B cell (primary cell): Measurements from ENCODE around the gene USH1C. TPM values are rescaled to one million over a fixed set of nuclear protein-coding genes. Genes with fewer than 3 reads are reported as not detected.

Source experiments
- ATAC-seq: fragments of 200-7000 bp; cut with Tn5 transposase; one replicate; pipeline ENCODE4 v1.10.0; 2021; ENCODE audit warnings: low read depth, mild to moderate bottlenecking, moderate number of reproducible peaks, moderate library complexity
- CTCF ChIA-PET: fragments of 350-600 bp; sonication (Branson Sonifier 250); formaldehyde crosslinking; loops from one replicate; lab custom pipeline; 2021; ENCODE audit warnings: antibody characterized with exemption, inconsistent platforms; lab: Charles Lee
- POLR2A ChIA-PET: fragments of 350-600 bp; sonication (Branson Sonifier 250); formaldehyde crosslinking; loops from one replicate; lab custom pipeline; 2021; ENCODE audit warnings: antibody characterized with exemption; lab: Charles Lee
- DNase-seq: peaks from one replicate; pipeline ENCODE4 v3.0.0; 2013
- H2AFZ ChIP-seq: 2 replicates; pipeline ENCODE4 v1.6.1; 2012; ENCODE audit warnings: mild to moderate bottlenecking, low read depth, low read length; ENCODE audit not compliant: insufficient read depth, poor library complexity, severe bottlenecking
- H3K27ac ChIP-seq, 2 donors: 1 replicate in 1 of 2; 2 replicates in 1 of 2; pipeline ENCODE4 v1.5.1; 2012 to 2013; ENCODE audit warnings: low read length in 2 of 2, mild to moderate bottlenecking in 2 of 2, moderate library complexity in 1 of 2
- H3K27me3 ChIP-seq, 4 experiments: fragments of 200-600 bp in 1 of 4; sonication (generic) in 1 of 4; replicated peaks in 1 of 4; 1 replicate in 2 of 4; 2 replicates in 2 of 4; pipeline versions ENCODE4 v1.6.1 to v1.7.0; 2013 to 2016; ENCODE audit warnings: low read length in 3 of 4, mild to moderate bottlenecking in 2 of 4, mixed read lengths in 1 of 4, moderate library complexity in 1 of 4; ENCODE audit not compliant: insufficient read depth in 4 of 4, control insufficient read depth in 3 of 4; ENCODE audit errors: control extremely low read depth in 1 of 4
- H3K36me3 ChIP-seq, 2 experiments: replicated peaks in 1 of 2; 1 replicate in 1 of 2; 2 replicates in 1 of 2; pipeline versions ENCODE4 v1.6.1 to v1.7.1; 2013; ENCODE audit warnings: low read length in 1 of 2; ENCODE audit not compliant: insufficient read depth in 2 of 2, control insufficient read depth in 1 of 2; ENCODE audit errors: control extremely low read depth in 1 of 2, extremely low read depth in 1 of 2
- H3K4me1 ChIP-seq, 2 donors: fragments of 200-600 bp in 1 of 2; sonication (generic) in 1 of 2; 1 replicate in 1 of 2; 2 replicates in 1 of 2; pipeline versions ENCODE4 v1.5.1 to v1.6.1; 2013 to 2017; ENCODE audit warnings: low read length in 2 of 2; ENCODE audit not compliant: control insufficient read depth in 2 of 2, insufficient read depth in 2 of 2
- H3K4me2 ChIP-seq: replicated peaks from 2 replicates; pipeline ENCODE3; 2012; ENCODE audit warnings: mild to moderate bottlenecking, low read depth, low read length; ENCODE audit not compliant: poor library complexity, severe bottlenecking
- H3K4me3 ChIP-seq, 5 experiments: fragments of 200-600 bp in 1 of 5; sonication (generic) in 1 of 5; 1 replicate in 3 of 5; 2 replicates in 2 of 5; pipeline versions ENCODE4 v1.5.1 to v1.7.0; 2011 to 2016; ENCODE audit warnings: low read length in 4 of 5, mild to moderate bottlenecking in 4 of 5, low read depth in 2 of 5, control low read depth in 1 of 5, moderate library complexity in 1 of 5; ENCODE audit not compliant: insufficient read depth in 1 of 5; ENCODE audit errors: control extremely low read depth in 1 of 5, extremely low read depth in 1 of 5
- H3K79me2 ChIP-seq: fragments of 200-600 bp; sonication (generic); one replicate; pipeline ENCODE4 v1.6.0; 2016; ENCODE audit warnings: low read length; ENCODE audit not compliant: control insufficient read depth, insufficient read depth
- H3K9ac ChIP-seq: fragments of 200-600 bp; sonication (generic); 2 replicates; pipeline ENCODE4 v1.6.1; 2017; ENCODE audit warnings: mild to moderate bottlenecking, low read length, moderate library complexity
- H3K9me3 ChIP-seq, 3 donors: one replicate each; pipeline versions ENCODE4 v1.6.1 to v1.7.1; 2013; ENCODE audit warnings: low read length in 2 of 3; ENCODE audit not compliant: control insufficient read depth in 2 of 3, insufficient read depth in 1 of 3; ENCODE audit errors: control extremely low read depth in 1 of 3
- H4K20me1 ChIP-seq: 2 replicates; pipeline ENCODE4 v1.6.0; 2012; ENCODE audit warnings: mild to moderate bottlenecking, low read length; ENCODE audit not compliant: insufficient read depth, control insufficient read depth, poor library complexity, severe bottlenecking
- H3K27ac Mint-ChIP-seq: one replicate; pipeline ENCODE4 v1.8.0; 2021; ENCODE audit warnings: mixed read lengths
- H3K27me3 Mint-ChIP-seq: one replicate; pipeline ENCODE4 v1.8.0; 2021; ENCODE audit warnings: mixed read lengths
- H3K4me1 Mint-ChIP-seq: one replicate; pipeline ENCODE4 v1.8.0; 2021; ENCODE audit warnings: mixed read lengths
- H3K4me3 Mint-ChIP-seq: one replicate; pipeline ENCODE4 v1.8.0; 2021; ENCODE audit warnings: mixed read lengths
- H3K9me3 Mint-ChIP-seq: one replicate; pipeline ENCODE4 v1.8.0; 2022; ENCODE audit warnings: mixed read lengths; ENCODE audit not compliant: insufficient read depth
- EZH2 ChIP-seq: IDR thresholded peaks from 2 replicates; pipeline ENCODE4 v1.6.1; 2012; ENCODE audit warnings: borderline replicate concordance, low read depth, mild to moderate bottlenecking, moderate library complexity, low read length; ENCODE audit not compliant: insufficient read depth, poor library complexity, severe bottlenecking
- WGBS: methylation state at CpG from one replicate; pipeline ENCODE4 v1.1.5; 2013; ENCODE audit warnings: missing lambda C conversion rate; ENCODE audit not compliant: insufficient coverage; 5-methylcytosine and 5-hydroxymethylcytosine counted together
- intact Hi-C: fragments of 100-400 bp; cut with micrococcal nuclease; formaldehyde crosslinking; loops from one replicate; pipeline ENCODE4 v1.10.0; 2022
- polyA plus RNA-seq: library from polyadenylated mRNA; depleted of rRNA; stranded (reverse); fragments of >200 nt; gene quantifications from 2 replicates; pipeline ENCODE4 v1.2.3, GENCODE V29; 2012
- total RNA-seq, 2 donors: library from RNA; stranded (reverse); fragments of 120-200 nt in 1 of 2; gene quantifications; 1 replicate in 1 of 2; 2 replicates in 1 of 2; pipeline versions ENCODE4 v1.2.3 to v1.2.4, GENCODE V29; 2013 to 2022
- TF ChIP-seq, protein P1 (sequence below): fragments of 200-600 bp; IDR thresholded peaks from one replicate; pipeline ENCODE4 v1.8.0; 2022; ENCODE audit warnings: antibody characterized with exemption, mild to moderate bottlenecking

Gene USH1C
- total and polyA plus RNA-seq, 2 donors (not counting 1 experiment from before 2014, with no cell fraction given) = not detected

- intact Hi-C loops = loop anchor here (10.0 kb wide), 1 partner anchor 562 kb away; no protein-coding TSS in a partner anchor
- Histone ChIP-seq H3K9ac (no peak overlapping the region), H3K4me2 (no peak overlapping the region), H3K27me3 (no peaks in the 10 kb centered on the region), H3K4me3 (no peak overlapping the region), H2AFZ (no peak overlapping the region), H3K27ac (no peak overlapping the region), H3K4me1 (no peaks in the 10 kb centered on the region), H3K9me3 (no peaks in the 10 kb centered on the region), H3K79me2 (no peaks in the 10 kb centered on the region), H3K36me3 (no peaks in the 10 kb centered on the region), H4K20me1 (no peaks in the 10 kb centered on the region)
- H3K4me3 Mint-ChIP-seq = no peak overlapping the region
- 98% methylated on average over 6 of the region's 6 CpGs for WGBS
- no peak overlapping the region for H3K27ac Mint-ChIP-seq
- ChIA-PET POLR2A (no interaction called here), CTCF (interaction anchor here (1.0 to 7.7 kb wide), 4 partner anchors 106 to 572 kb away, joined by 3 to 116 read pairs (median 17); partner anchors contain the start of gene KCNJ11)
- H3K27me3 Mint-ChIP-seq = peaks cover 17% of the 10 kb centered on the region
- H3K4me1 Mint-ChIP-seq = no peaks in the 10 kb centered on the region
- ATAC-seq = no peak
- H3K9me3 Mint-ChIP-seq = no peaks in the 10 kb centered on the region
- DNase-seq = no peak
- TF ChIP-seq, protein P1, sequence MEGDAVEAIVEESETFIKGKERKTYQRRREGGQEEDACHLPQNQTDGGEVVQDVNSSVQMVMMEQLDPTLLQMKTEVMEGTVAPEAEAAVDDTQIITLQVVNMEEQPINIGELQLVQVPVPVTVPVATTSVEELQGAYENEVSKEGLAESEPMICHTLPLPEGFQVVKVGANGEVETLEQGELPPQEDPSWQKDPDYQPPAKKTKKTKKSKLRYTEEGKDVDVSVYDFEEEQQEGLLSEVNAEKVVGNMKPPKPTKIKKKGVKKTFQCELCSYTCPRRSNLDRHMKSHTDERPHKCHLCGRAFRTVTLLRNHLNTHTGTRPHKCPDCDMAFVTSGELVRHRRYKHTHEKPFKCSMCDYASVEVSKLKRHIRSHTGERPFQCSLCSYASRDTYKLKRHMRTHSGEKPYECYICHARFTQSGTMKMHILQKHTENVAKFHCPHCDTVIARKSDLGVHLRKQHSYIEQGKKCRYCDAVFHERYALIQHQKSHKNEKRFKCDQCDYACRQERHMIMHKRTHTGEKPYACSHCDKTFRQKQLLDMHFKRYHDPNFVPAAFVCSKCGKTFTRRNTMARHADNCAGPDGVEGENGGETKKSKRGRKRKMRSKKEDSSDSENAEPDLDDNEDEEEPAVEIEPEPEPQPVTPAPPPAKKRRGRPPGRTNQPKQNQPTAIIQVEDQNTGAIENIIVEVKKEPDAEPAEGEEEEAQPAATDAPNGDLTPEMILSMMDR = no peak
- no peak for TF ChIP-seq EZH2
Observed at GRCh38 chr11:17506314-17506713, 37.9 kb downstream of the USH1C start.

DNA sequence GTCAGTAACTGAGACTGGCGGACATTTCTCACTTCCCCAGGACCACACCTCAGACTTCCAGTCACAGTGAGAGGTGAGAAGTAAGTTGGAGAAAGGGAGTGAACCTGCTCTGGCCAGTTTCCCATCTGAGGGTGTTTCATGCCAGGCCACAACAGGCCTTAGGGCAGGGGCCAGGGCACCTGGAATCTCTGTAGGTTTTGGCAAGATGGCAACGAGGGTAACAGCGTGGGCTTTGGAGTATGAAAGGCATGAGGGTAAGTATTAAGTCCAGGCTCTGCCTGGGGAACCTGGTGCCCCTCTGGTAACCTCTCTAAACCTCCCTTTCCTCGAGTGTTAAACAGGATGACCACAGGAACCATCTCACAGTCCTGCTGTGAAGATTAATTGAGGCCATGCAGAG lies 39.1 kb downstream of the USH1C start:
- no peak for ATAC-seq
- WGBS = no CpG with 5 or more reads among the region's 4 CpGs
- CTCF ChIA-PET = interaction anchor here (1.5 to 7.7 kb wide), 7 partner anchors 116 to 719 kb away, joined by 3 to 116 read pairs (median 10); partner anchors contain the start of gene KCNJ11
- Mint-ChIP-seq H3K4me3 (no peak overlapping the region), H3K4me1 (no peaks in the 10 kb centered on the region), H3K27ac (no peak overlapping the region), H3K27me3 (peaks cover 14% of the 10 kb centered on the region), H3K9me3 (no peaks in the 10 kb centered on the region)
- H3K36me3 ChIP-seq = no peaks in the 10 kb centered on the region
- H3K9me3 ChIP-seq = no peaks in the 10 kb centered on the region
- no peak overlapping the region for H3K27ac ChIP-seq
- no peaks in the 10 kb centered on the region for H4K20me1 ChIP-seq
- TF ChIP-seq EZH2 = no peak
- TF ChIP-seq, protein P1 = no peak
- no peaks in the 10 kb centered on the region for H3K27me3 ChIP-seq
- POLR2A ChIA-PET = no interaction called here
- no peak overlapping the region for H3K9ac ChIP-seq
- no peaks in the 10 kb centered on the region for H3K79me2 ChIP-seq
- intact Hi-C loops = loop anchor here (10.0 kb wide), 1 partner anchor 560 kb away; no protein-coding TSS in a partner anchor
- DNase-seq = no peak
- H2AFZ ChIP-seq = no peak overlapping the region
- no peak overlapping the region for H3K4me3 ChIP-seq
- H3K4me1 ChIP-seq = no peaks in the 10 kb centered on the region
- H3K4me2 ChIP-seq = no peak overlapping the region
